NCI-H82 treated with DMSO at 0.1 percent for 48 hours (cell line): Measurements from ENCODE around the gene KCNF1.

ENCODE experiments used
- DNase-seq: peaks from one replicate; lab custom pipeline; 2025; ENCODE audit not compliant: unreplicated experiment; lab: John Stamatoyannopoulos, UW

Gene KCNF1

GRCh38 chr2:10961490-10961875, 49.7 kb downstream of the KCNF1 start:
- DNase-seq = no peak

GRCh38 chr2:10962004-10962403, 50.3 kb downstream of the KCNF1 start:
- no peak for DNase-seq

- no peak for DNase-seq
These were observed 51.4 kb downstream of the KCNF1 start for GRCh38 chr2:10963155-10963554.
